Measurements from ENCODE around the gene ENPP1.
"Not testable (repeated sequence)": the region's sequence is repeated elsewhere in the genome, so short reads cannot be mapped to it uniquely, and the experiment has no call there.

Gene ENPP1

DNA sequence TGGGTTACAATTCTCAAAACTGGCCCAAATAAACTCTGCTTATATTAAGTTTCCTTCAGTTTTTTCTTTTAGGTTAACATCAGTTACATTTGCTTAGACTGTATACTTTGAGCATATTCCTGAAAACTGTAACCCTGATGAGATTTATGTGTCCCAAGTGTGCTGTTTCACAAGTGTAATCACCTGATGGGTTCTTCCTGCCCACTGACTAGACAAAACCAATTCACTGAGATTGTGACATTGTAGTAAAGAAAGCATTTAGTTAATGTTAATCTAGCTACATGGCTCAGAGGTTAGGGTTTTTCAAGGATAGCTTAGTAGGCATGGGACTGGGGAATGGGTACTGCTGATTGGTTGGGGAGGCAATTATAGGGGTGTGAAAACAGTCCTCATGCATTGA lies 89.8 kb downstream of the ENPP1 start:
- TF ChIP-seq POLR2AphosphoS5 (IDR thresholded peaks at IDR 0.05; ENCODE audit: low read depth, low read length) (no peak), PAX5 (IDR thresholded peaks at IDR 0.05; ENCODE audit: insufficient read depth, low read length, severe bottlenecking) (no peak), TAF1 (IDR thresholded peaks at IDR 0.05; ENCODE audit: low read depth, low read length) (no peak), POU2F2 (IDR thresholded peaks at IDR 0.05; ENCODE audit: low read depth, low read length) (no peak), POLR2A (IDR thresholded peaks at IDR 0.05; ENCODE audit: low read depth, low read length) (no peak), SPI1 (IDR thresholded peaks at IDR 0.05; ENCODE audit: low read depth, low read length) (no peak)
- FAIRE-seq (no peak), DNase-seq (ENCODE audit: insufficient read length, low spot score) (no peak)

GRCh38 chr6:131898718-131899117 lies 90.9 kb downstream of the ENPP1 start:
- DNase-seq (ENCODE audit: insufficient read length, low spot score) (no peak), FAIRE-seq (no peak)
- TF ChIP-seq POLR2AphosphoS5 (IDR thresholded peaks at IDR 0.05; ENCODE audit: low read depth, low read length) (no peak), TAF1 (IDR thresholded peaks at IDR 0.05; ENCODE audit: low read depth, low read length) (no peak), POLR2A (IDR thresholded peaks at IDR 0.05; ENCODE audit: low read depth, low read length) (no peak), SPI1 (IDR thresholded peaks at IDR 0.05; ENCODE audit: low read depth, low read length) (no peak), POU2F2 (IDR thresholded peaks at IDR 0.05; ENCODE audit: low read depth, low read length) (no peak), PAX5 (IDR thresholded peaks at IDR 0.05; ENCODE audit: insufficient read depth, low read length, severe bottlenecking) (no peak)

- FAIRE-seq (no peak), DNase-seq (ENCODE audit: insufficient read length, low spot score) (no peak)
- TF ChIP-seq POLR2AphosphoS5 (IDR thresholded peaks at IDR 0.05; ENCODE audit: low read depth, low read length) (no peak), POLR2A (IDR thresholded peaks at IDR 0.05; ENCODE audit: low read depth, low read length) (no peak), TAF1 (IDR thresholded peaks at IDR 0.05; ENCODE audit: low read depth, low read length) (no peak), SPI1 (IDR thresholded peaks at IDR 0.05; ENCODE audit: low read depth, low read length) (peak; percentile 7; the same call in 1 of the 2 replicates), POU2F2 (IDR thresholded peaks at IDR 0.05; ENCODE audit: low read depth, low read length) (no peak), PAX5 (IDR thresholded peaks at IDR 0.05; ENCODE audit: insufficient read depth, low read length, severe bottlenecking) (no peak)
Measured at GRCh38 chr6:131900231-131900630, 92.4 kb downstream of the ENPP1 start.

GRCh38 chr6:131901326-131901873 lies 93.6 kb downstream of the ENPP1 start:
- DNase-seq (ENCODE audit: insufficient read length, low spot score); FAIRE-seq: not testable (repeated sequence)

GRCh38 chr6:131903734-131904133 lies 95.9 kb downstream of the ENPP1 start:
- not testable (repeated sequence) for DNase-seq (ENCODE audit: insufficient read length, low spot score); FAIRE-seq

GRCh38 chr6:131908787-131909186 lies 101.0 kb downstream of the ENPP1 start:
- not testable (repeated sequence) for DNase-seq (ENCODE audit: insufficient read length, low spot score); FAIRE-seq

GRCh38 chr6:131909408-131910218 lies 101.8 kb downstream of the ENPP1 start:
- TF ChIP-seq POLR2A (IDR thresholded peaks at IDR 0.05; ENCODE audit: low read depth, low read length) (no peak), SPI1 (IDR thresholded peaks at IDR 0.05; ENCODE audit: low read depth, low read length) (no peak), POLR2AphosphoS5 (IDR thresholded peaks at IDR 0.05; ENCODE audit: low read depth, low read length) (no peak), PAX5 (IDR thresholded peaks at IDR 0.05; ENCODE audit: insufficient read depth, low read length, severe bottlenecking) (no peak), POU2F2 (IDR thresholded peaks at IDR 0.05; ENCODE audit: low read depth, low read length) (no peak), TAF1 (IDR thresholded peaks at IDR 0.05; ENCODE audit: low read depth, low read length) (no peak)
- FAIRE-seq (peak; percentile 48), DNase-seq (ENCODE audit: insufficient read length, low spot score) (no peak)

- DNase-seq (ENCODE audit: insufficient read length, low spot score) (no peak), FAIRE-seq (no peak)
- TF ChIP-seq SPI1 (IDR thresholded peaks at IDR 0.05; ENCODE audit: low read depth, low read length) (no peak), POLR2A (IDR thresholded peaks at IDR 0.05; ENCODE audit: low read depth, low read length) (no peak)
Measured at GRCh38 chr6:131910219-131910589, 102.4 kb downstream of the ENPP1 start.

- no peak for TF ChIP-seq POU2F2 (IDR thresholded peaks at IDR 0.05; ENCODE audit: low read depth, low read length)
- TF ChIP-seq POLR2AphosphoS5 (IDR thresholded peaks at IDR 0.05; ENCODE audit: low read depth, low read length) = no peak
- DNase-seq (ENCODE audit: insufficient read length, low spot score) (no peak), FAIRE-seq (no peak)
Measured at GRCh38 chr6:131910956-131911355, 103.1 kb downstream of the ENPP1 start.

DNA sequence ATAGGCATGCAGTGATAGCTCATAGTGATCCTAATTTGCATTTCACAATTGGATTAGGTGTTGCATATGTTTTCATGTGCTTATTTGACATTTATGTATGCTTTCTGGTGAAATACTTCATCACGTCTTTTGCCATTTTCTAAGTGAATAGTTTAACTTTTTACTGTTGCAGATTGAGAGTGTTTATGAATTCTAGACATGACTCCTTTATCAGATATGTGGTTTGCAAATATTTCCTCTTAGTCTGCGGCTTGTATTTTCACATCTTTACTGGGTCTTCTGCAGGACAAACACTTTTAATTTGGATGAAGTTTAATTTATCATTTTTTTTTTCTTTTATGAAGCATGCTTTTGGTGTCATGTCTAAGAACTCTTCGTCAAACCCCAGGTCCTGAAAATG lies 104.1 kb downstream of the ENPP1 start:
- no peak for FAIRE-seq
- DNase-seq (ENCODE audit: insufficient read length, low spot score) = no peak
- TF ChIP-seq POLR2A (IDR thresholded peaks at IDR 0.05; ENCODE audit: low read depth, low read length) (no peak), PAX5 (IDR thresholded peaks at IDR 0.05; ENCODE audit: insufficient read depth, low read length, severe bottlenecking) (no peak), TAF1 (IDR thresholded peaks at IDR 0.05; ENCODE audit: low read depth, low read length) (no peak), SPI1 (IDR thresholded peaks at IDR 0.05; ENCODE audit: low read depth, low read length) (no peak), POU2F2 (IDR thresholded peaks at IDR 0.05; ENCODE audit: low read depth, low read length) (no peak), POLR2AphosphoS5 (IDR thresholded peaks at IDR 0.05; ENCODE audit: low read depth, low read length) (no peak)

GRCh38 chr6:131914234-131914633 lies 106.4 kb downstream of the ENPP1 start:
- no peak for TF ChIP-seq TAF1 (IDR thresholded peaks at IDR 0.05; ENCODE audit: low read depth, low read length)
- no peak for TF ChIP-seq POLR2A (IDR thresholded peaks at IDR 0.05; ENCODE audit: low read depth, low read length)
- TF ChIP-seq POLR2AphosphoS5 (IDR thresholded peaks at IDR 0.05; ENCODE audit: low read depth, low read length) = no peak
- TF ChIP-seq PAX5 (IDR thresholded peaks at IDR 0.05; ENCODE audit: insufficient read depth, low read length, severe bottlenecking) = no peak
- no peak for TF ChIP-seq SPI1 (IDR thresholded peaks at IDR 0.05; ENCODE audit: low read depth, low read length)
- no peak for TF ChIP-seq POU2F2 (IDR thresholded peaks at IDR 0.05; ENCODE audit: low read depth, low read length)
- DNase-seq (ENCODE audit: insufficient read length, low spot score) = no peak
- FAIRE-seq = no peak
